ENCODE measurements around the gene MYL4. TPM values are rescaled to one million over a fixed set of nuclear protein-coding genes. Genes with fewer than 3 reads are reported as not detected.
"Not testable (repeated sequence)": the region's sequence is repeated elsewhere in the genome, so short reads cannot be mapped to it uniquely, and the experiment has no call there.

The MYL4 gene
- not detected for total RNA-seq (2021; fragmentation: NEBNext Ultra II Directional; extraction: Animal tissue kit (Norgen Biotek cat#: 25700))
- long read RNA-seq, result 0 reads

GRCh38 chr17:47208744-47209488 is at the start of gene MYL4:
TSS of gene MYL4 (plus strand) at chr17:47209348. CDS start at chr17:47209423, 75 bp downstream.
- Mint-ChIP-seq H3K27ac (no peak within 1 kb of the TSS), H3K4me1 (ENCODE audit: low read depth) (peaks cover 25% of the 10 kb centered on the region), H3K27me3 (ENCODE audit: insufficient read depth) (peaks cover 8% of the 10 kb centered on the region), H3K9me3 (no peaks in the 10 kb centered on the region), H3K4me3 (no peak within 1 kb of the TSS), H3K36me3 (ENCODE audit: low read depth) (no peaks in the 10 kb centered on the region)
- TF ChIP-seq CTCF (IDR thresholded peaks at IDR 0.05), result no peak
- DNase-seq, result no peak

- no peak overlapping the region for H3K4me3 Mint-ChIP-seq
- TF ChIP-seq CTCF (IDR thresholded peaks at IDR 0.05), result no peak
- DNase-seq, result no peak
- peaks cover 16% of the 10 kb centered on the region for H3K36me3 Mint-ChIP-seq (ENCODE audit: low read depth)
- H3K4me1 Mint-ChIP-seq (ENCODE audit: low read depth), result no peaks in the 10 kb centered on the region
- H3K9me3 Mint-ChIP-seq, result no peaks in the 10 kb centered on the region
- H3K27ac Mint-ChIP-seq, result no peak overlapping the region
- H3K27me3 Mint-ChIP-seq (ENCODE audit: insufficient read depth), result no peaks in the 10 kb centered on the region; the same call in 1 of the 2 replicates
Measured at GRCh38 chr17:47162013-47162622, 47.0 kb upstream of the MYL4 start.

- TF ChIP-seq CTCF (IDR thresholded peaks at IDR 0.05), result no peak
- no peaks in the 10 kb centered on the region for H3K9me3 Mint-ChIP-seq
- H3K27me3 Mint-ChIP-seq (ENCODE audit: insufficient read depth), result no peaks in the 10 kb centered on the region; the same call in 1 of the 2 replicates
- H3K36me3 Mint-ChIP-seq (ENCODE audit: low read depth), result peaks cover 28% of the 10 kb centered on the region
- H3K27ac Mint-ChIP-seq, result no peak overlapping the region
- DNase-seq, result no peak
- no peaks in the 10 kb centered on the region for H3K4me1 Mint-ChIP-seq (ENCODE audit: low read depth)
- no peak overlapping the region for H3K4me3 Mint-ChIP-seq
Measured at GRCh38 chr17:47164263-47164662, 44.9 kb upstream of the MYL4 start.

GRCh38 chr17:47165137-47165536 is 44.0 kb upstream of the MYL4 start:
- H3K27me3 Mint-ChIP-seq (ENCODE audit: insufficient read depth), result no peaks in the 10 kb centered on the region; the same call in 1 of the 2 replicates
- no peak for TF ChIP-seq CTCF (IDR thresholded peaks at IDR 0.05)
- no peak for DNase-seq
- no peaks in the 10 kb centered on the region for H3K9me3 Mint-ChIP-seq
- H3K27ac Mint-ChIP-seq, result no peak overlapping the region
- H3K36me3 Mint-ChIP-seq (ENCODE audit: low read depth), result peaks cover 33% of the 10 kb centered on the region
- no peak overlapping the region for H3K4me3 Mint-ChIP-seq
- 0 out of 2 replicates have a peak, but pooled peaks cover 4% of the 10 kb centered on the region for H3K4me1 Mint-ChIP-seq (ENCODE audit: low read depth)

GRCh38 chr17:47166854-47167253 is 42.3 kb upstream of the MYL4 start:
- not testable (repeated sequence) for DNase-seq; H3K27me3 Mint-ChIP-seq (ENCODE audit: insufficient read depth); H3K4me1 Mint-ChIP-seq (ENCODE audit: low read depth); H3K4me3 Mint-ChIP-seq; H3K9me3 Mint-ChIP-seq; H3K27ac Mint-ChIP-seq
- peaks cover 40% of the 10 kb centered on the region for H3K36me3 Mint-ChIP-seq (ENCODE audit: low read depth)

GRCh38 chr17:47168896-47169295 is 40.3 kb upstream of the MYL4 start:
- not testable (repeated sequence) for H3K27ac Mint-ChIP-seq; H3K9me3 Mint-ChIP-seq; DNase-seq; H3K4me3 Mint-ChIP-seq; H3K27me3 Mint-ChIP-seq (ENCODE audit: insufficient read depth)
- Mint-ChIP-seq H3K4me1 (ENCODE audit: low read depth) (0 out of 2 replicates have a peak, but pooled peaks cover 11% of the 10 kb centered on the region), H3K36me3 (ENCODE audit: low read depth) (peaks cover 40% of the 10 kb centered on the region)

Data from HFFc6 (cell line).